GM18519 (cell line): ENCODE measurements around the gene FAIM2.
"Not testable (repeated sequence)": the region's sequence is repeated elsewhere in the genome, so short reads cannot be mapped to it uniquely, and the experiment has no call there.

Source experiments
- ATAC-seq: cut with Tn5 transposase; IDR thresholded peaks from one replicate; pipeline ENCODE4 v1.9.1; 2021; ENCODE audit warnings: mild to moderate bottlenecking, moderate library complexity; ENCODE audit not compliant: unreplicated experiment, low FRiP score

FAIM2 gene

DNA sequence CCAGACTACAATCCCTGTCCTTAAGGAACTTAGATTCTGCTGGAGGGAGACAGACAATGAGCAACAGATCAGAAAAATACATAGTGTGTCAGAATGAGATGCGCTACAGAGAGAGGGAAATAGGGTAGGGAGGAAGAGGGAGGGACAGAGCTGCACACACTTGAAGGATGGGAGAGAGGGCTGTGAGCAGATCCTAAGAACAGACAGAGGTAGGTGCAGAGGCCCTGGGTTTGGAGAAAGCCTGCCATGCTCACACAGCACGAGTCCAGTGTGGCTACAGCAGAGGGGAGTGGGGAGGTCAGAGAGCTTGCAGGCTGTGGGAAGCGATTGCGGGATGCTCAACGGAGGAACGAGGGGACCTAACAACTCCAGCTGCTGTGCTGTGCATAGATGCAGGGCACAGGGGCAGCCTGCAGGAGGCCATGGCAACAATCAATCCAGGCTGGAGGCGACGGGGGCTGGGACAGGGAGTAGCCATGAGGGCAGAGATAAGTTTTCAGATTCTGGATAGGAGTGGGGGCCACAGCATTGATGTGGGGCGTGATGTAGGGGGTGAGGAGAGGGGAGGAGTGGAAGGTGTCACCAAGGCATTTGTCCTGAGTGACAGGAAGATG, 20.7 kb downstream of the FAIM2 start:
- ATAC-seq, result no peak

DNA sequence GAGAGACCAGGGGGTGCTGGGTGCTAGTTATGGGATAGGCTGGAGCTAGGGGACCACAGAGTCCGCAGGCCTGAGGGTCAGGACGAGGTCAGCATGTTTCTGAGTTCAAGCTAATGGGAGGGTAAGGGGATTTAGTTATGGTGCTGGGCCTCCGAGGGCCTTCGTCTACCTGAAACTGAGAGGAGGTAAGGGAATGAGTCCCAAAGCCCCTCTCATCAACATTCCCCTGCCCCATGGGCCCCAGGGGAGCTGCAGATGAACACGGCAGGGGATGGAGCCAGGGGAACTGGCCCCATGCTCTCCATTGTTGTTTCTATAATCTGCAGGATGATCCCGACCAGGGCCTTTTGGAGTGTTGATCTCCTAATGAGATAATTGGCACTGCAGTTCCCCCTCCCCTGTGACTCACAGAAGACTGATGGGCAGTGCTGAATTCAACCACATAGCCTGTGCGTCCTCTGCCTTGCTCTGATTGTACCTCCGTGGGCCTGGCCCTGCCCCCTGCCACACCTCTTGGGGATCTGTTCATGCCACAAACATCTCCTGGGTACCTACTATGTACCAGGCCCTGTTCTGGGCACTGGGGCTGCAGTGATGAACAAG, 21.4 kb downstream of the FAIM2 start:
- no peak for ATAC-seq

DNA sequence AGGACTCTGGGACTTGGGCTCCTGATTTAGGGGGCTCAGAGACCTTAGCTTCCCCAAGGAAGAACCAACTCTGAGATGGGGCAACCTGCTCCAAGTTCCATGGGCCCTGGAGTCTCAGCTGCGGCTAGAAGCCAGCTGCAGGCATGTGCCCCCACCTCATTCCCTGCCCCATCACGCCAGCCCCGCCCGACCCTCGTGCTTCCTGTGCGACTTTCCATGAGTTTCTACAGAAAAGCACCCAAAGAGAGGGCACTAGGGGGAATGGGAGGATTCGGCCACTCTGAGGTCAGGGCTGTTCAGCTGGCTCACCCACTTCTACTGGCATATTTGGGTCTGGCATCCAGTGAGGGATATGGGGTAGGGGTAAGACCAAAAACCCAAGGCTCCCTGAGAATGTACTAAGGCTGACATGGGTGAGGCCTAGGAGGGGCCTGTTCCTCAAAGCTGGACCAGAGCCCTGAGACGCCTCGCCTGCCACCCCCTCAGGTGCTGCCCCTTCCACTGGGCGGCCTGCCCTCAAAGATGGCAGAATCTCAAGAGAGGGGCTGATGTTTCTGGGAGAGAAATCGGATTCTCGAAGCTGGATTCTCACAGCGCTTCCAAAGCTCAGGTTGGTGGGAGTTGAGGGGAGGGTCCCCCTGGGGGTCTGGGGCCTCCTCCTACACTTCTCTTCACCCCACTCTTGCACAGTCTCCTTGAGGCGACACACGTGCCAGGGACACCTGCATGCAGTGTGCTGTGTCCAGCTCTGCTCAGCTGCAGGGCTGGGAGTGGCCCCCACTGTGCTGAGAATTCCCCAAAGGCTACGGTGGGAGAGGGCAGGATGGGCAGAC, 22.1 kb downstream of the FAIM2 start:
- no peak for ATAC-seq

DNA sequence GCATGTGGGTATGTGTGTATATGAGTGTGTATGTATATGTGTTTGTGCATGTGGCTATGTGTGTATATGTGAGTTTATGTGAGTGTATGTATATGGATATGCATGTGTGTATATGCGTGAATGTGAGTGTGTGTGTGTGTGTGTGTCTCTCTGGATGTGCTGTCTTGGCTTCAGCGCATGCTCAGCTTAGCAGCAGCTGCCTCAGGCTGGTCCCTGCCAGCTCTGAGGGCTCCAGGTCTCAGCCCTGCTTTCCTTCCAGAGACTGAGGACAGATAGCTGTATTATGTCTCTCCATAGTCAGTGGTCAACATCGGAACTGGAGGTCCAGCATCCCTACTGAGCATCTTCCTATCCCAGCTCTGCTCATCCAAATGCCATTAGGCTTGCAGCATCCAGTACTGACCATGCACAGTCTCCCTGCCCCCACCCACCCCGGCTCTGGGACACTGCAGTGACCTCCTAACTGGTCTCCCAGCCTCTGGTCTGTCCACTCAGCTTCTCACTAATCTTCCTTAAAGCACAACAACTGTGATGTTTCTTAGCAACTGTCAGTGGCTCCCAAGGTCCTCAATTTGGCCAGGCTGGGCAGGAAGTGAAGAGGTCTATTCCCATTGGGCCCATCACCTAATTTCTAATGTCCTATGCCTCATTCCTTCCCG, 22.8 kb downstream of the FAIM2 start:
- ATAC-seq, result no peak

DNA sequence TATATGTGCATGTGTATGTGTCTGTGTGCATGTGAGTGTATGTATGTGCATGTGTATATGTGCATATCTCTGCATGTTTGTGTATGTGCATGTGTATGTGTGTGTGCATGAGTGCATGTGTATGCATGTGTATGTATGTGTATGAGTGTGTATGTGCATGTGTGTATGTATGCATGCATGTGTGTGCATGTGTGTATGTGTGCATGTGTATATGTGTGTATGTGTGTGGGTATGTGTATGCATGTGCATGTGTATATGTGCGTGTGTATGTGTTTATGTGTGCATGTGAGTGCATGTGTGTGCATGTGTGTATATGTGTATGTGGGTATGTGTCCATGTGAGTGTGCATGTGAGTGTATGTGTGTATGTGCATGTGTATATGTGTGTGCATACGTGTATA, 24.6 kb downstream of the FAIM2 start:
- ATAC-seq, result not testable (repeated sequence)

DNA sequence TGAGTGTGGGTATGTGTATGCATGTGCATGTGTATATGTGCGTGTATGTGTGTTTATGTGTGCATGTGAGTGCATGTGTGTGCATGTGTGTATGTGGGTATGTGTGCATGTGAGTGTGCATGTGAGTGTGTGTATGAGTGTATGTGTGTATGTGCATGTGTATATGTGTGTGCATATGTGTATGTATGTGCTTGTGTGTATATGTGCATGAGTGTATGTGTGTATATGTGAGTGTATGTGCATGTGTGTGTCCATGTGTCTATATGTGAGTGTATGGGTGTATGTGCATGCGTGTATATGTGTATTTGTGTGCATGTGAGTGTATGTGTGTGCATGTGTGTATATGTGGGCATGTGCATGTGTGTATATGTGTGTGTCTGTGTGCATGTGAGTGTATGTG, 25.7 kb downstream of the FAIM2 start:
- no peak for ATAC-seq

DNA sequence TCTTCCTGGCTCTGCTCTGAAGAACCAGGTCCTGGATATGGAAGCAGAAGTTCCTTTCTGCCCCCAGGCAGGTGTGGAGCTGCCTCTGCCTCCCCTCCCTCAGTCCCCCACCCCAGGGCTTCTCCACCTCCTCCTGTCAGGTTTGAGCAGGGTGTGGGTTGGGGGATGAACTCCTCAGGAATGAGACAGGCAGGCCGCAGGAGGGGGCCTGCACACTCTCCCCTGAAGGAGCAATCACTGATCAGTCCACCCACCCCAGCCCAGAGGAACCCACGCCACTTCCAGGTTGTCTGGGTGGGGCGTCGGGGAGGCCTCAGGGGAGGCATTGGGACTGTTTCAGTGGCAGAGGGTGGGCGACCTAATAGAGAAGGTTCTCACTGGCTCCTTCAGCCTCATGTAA, 26.6 kb downstream of the FAIM2 start:
- ATAC-seq, result no peak

DNA sequence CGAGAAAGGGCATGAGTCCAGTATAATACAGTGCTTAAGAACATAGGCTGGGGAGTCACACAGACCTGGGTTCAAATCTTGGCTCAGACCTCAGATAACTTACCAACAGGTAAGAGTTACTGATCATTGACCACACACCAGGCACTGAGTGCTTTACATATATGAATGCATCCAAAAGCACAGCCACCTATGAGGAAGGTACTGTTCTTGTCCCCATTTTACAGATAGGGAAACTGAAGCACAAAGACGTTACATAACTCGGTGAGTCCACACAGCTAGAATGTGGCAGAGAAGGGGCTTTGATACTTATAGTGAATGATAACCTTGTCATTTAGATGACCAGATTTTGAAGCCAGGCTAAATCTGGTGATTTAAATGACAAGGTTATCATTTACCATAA, 27.6 kb downstream of the FAIM2 start:
- no peak for ATAC-seq

DNA sequence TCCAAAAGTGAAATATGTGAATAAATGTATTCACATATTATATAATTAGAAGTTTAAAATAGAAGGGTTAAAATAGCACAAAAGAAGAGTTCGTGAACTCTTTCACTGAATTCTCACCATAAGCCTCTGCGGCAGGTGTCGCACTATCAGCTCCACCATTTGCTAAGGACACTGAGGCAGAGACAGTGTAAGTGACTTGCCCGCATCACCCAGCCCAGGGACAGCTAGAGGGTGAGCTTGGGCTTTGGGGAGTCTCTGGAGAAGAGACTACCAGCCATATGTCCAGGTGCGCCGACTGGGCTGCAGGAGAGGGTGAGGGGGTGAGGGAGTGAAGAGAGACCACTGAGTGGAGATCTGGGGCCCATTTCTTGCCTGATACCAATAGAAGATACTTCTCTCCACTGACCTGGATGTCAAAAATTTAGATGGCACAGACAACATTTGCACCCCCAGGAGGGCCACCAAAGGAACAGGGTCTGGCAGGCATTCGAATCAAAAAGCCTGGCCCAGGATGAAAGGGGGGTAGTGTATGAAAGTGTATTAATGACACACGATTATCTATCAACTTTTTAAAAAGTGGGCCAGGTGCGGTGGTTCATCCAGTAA, 28.5 kb downstream of the FAIM2 start:
- no peak for ATAC-seq

DNA sequence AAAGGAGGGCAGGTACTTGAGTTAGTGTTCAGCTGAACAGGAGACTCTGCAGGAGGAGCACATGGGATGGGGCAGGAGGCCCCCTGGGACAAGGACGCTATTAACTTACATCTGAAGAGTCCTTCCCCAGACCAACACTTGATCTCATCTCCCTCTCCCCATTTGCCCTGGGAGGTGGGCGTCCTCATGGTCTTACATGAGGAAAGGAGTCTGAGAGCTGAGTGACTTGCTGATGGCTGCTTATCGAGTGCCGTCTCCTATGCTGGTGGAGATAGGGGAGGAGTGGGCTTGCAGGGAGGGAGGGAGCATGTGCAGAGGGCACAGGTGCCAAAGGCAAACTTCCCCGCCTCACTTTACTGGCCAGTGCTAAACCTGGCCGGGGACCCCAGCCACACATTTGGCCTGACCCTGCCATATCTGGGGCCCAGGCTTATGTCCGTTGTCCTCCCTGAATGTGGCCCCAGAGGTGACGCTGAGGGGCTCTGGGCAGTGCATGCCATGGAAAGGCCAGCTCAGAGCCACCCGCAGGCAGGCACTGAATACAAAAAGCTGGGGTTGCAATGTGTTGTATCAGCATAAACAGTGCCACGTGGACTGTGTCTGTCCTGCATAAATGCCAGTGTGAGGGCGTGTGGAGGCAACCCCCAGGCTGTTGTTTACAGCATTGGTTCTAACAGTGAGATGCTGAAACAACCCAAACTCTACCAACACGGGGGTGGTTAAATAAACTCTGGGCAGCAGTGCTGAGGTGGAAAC, 29.4 kb downstream of the FAIM2 start:
- ATAC-seq, result no peak

DNA sequence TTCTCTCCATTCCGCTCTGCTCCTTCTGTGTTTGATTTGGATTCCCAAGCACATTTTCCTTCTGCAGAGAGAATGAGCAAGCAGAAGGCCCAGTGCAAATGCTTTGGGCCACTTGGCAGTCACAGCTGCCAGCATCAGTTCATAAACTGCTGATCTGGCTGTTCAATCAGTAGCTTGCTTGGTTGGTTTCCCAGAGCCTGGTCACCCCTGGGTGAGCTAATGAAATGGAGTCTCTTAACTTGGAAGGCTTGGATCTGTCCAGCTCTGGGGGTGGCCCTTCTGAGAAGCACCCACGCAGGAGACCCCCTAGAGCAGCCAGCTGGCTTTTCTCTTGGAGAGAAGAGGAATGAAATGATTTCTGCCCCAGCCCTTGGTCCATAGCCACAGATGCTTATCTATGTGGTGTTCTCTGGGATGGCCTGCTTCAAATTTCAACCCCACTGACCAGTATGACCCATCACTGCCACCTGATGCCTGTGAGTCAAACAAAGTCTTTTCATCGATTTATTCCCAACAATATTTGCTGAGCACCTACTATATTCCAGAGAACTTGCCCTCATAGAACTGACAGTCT, 30.3 kb downstream of the FAIM2 start:
- ATAC-seq, result no peak

DNA sequence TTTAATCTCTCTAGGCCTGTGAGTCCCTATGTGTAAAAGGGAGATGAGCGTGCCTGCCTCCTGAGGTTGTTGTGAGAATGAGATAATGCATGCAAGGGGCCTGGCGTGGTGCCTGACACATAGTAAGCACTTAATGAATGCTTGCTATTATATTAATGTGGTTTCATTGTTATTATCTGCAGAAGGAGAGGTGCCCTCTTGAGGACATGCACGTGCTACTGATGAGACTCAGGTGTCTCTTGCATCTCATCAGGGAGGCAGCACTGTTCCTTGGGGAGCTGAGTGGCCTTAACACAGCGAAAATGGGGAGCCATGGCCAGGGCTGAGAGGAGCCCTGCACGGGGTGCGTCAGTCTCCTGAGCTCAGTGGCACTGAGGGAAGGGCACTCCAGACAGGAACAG, 30.9 kb downstream of the FAIM2 start:
- no peak for ATAC-seq

DNA sequence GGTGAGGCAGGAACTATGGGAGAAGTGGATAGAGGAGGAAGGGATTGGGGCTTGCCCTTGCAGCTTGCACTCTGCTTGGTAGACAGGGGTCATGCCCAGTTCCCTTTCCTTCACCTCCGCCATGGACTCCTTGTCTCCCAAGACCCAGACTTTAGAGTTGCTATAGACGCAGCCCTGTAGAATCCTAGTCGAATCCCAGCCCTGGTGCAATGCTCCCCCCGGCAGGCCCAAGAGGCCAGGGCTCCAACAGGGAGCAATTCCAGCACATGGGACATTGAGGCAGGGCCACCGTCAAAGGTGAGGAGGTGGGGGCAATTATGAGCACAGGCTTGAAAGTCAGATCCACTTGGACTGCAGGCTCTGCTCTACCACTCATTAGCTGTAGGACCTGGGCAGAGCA, 31.3 kb downstream of the FAIM2 start:
- ATAC-seq, result no peak

DNA sequence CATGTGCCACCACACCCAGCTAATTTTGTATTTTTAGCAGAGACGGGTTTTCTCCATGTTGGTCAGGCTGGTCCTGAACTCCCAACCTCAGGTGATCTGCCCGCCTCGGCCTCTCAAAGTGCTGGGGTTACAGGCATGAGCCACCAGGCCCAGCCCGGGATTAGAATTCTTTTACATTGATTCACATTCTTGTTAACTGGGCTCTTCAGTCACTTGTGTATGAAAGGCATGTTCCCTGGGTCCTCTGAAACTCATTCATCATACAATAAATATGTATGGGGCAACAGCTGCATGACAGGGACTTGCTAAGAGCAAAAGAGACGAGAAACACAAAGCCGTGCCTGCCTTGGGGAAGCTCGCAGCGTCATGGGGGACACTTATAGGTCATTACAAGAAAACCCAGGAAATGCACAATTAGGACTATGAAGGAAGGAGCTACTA, 31.9 kb downstream of the FAIM2 start:
- ATAC-seq, result not testable (repeated sequence)

DNA sequence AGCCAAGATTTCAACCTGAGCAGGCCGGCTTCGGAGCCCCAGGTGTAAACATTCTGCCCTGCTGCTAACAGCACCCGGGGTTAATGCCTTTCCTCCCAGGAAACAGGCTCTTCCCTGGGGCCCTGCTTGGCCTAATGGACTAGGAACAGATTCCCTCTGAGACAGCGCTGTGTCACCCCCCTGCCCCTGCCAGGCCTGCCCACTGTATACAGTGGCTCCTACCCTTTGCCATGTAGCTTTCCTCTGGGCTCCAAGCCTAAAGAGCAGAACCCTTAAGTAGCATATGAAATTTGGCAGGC, 32.5 kb downstream of the FAIM2 start:
- ATAC-seq, result no peak

DNA sequence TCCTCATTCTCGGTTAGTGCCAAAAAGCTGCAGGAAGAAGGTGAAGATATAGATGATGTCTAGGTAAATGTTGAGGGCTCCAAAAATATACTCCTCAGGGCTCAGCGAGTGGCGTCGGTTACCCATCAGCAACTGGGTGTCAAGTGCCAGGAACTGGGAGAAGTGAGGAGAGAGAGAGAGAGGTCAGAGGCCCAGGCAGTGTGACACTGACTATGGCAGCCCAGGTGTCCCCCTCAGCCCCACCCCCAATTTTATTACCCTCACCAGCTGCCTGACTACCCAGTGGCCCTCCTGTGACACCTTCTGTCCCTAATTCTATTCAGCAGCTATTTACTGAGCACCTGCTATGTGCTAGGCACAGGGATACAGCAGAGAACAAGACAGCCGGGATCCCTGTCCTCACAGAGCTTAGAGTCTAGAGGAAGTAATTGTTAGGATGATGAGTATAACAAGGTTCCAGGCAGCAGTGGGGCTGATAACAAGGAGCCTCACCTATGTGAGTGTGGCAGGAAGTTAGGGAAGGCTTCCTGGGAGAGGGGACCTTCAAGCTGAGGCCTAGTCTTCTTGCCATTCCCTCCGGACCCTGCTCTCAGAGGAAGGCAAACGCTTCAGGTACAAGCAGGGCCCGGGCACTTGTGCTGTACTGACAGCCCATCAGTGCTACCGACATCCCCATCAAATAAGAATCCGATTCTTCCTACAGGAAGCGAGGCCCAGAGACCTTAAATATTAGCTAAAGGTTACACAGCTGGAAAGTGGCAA, 33.0 kb downstream of the FAIM2 start:
- no peak for ATAC-seq

DNA sequence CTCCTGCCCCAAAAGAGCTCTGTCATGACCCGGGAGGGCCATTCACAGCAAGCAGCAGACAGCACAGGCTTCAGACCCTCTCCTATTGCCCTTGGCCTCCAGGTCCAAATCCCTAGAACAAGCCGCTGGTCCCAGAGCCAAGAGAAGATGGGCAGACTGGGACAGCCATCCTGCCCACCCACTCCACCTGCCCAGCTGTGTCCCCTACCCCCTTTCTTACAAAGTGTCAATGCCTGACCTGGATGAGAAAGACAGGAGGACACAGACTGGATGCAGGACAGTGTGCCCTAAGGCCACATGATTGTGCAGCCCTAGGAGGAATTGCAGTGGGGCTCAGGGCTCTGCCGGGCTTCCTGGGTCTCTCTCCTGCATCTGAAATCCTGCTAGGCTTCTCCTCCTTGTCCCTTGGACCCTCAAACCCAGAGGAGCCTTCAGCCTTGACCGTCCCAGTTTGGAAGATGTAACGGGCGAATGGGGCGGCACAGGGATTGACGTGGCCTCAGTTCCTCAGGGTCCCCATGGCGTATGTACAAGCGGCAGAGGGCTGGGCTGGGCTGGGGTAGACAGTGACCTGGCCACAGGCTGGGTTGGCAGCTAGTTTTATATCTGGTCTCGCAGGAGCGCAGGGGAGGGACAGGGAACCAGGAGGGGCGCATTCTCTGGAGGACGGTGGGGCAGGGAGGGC, 33.7 kb downstream of the FAIM2 start:
- no peak for ATAC-seq

DNA sequence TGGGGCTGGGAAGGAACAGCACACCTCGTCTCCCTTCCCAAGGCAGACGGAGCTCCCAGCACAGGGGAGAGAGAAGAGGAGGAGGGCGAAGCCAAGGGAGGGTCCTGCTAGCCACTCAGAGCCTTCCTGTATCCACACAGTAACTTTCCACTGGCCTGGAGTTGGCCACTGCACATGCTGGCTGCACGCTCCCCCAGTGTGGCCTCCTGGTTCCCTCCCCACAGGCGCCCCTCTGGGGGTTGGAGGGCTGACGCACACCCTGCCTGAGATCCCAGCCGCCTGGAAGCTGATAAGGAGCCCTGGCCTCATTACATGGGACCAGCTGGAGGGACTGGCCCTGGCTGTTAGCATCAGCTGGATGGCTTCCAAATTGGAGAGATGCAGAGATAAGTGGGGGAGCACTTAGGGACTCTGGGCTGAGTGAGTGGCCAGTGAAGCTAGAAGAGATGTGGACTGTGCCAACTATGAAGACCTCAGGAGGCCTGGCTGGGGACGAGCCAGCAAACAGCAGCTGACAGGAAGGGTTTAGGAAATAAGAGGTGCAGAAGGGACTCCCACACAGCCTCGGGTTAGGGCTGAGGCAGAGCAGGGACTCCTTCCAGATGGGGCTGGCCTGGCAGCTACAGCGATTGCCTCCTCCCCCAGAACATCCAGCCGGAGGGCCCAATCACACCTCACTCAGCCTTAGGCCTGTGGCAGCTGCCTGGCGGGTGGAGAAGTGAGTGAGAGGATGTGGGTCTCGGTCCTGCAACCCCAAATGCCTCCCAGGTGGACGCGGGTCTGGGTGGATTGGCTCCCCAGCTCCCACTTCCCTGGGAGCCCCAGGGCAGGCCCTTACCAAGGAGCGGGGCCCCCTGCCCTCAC, 34.5 kb downstream of the FAIM2 start:
- ATAC-seq, result no peak
